ENCODE results near the gene CACNA1F. TPM values are rescaled to one million over a fixed set of nuclear protein-coding genes. Genes with fewer than 3 reads are reported as not detected.

CACNA1F gene
- total RNA-seq, 1 experiment from 2014 or later, result not detected

GRCh38 chrX:49208399-49208798 lies 24.7 kb downstream of the CACNA1F start:
- DNase-seq (ENCODE audit: low read depth, low spot score), result no peak
- in situ Hi-C loops (cut with HindIII; ENCODE audit: low pct_unique_long_range_greater_than_20kb, low sequenced_read_pairs) (no loop called here), intact Hi-C loops (cut with micrococcal nuclease; ENCODE audit: unreplicated experiment) (no loop called here)
- Histone ChIP-seq H3K36me3 (ENCODE audit: control insufficient read depth, insufficient read depth, low read length) (no peaks in the 10 kb centered on the region), H3K27ac (ENCODE audit: low read length) (no peak overlapping the region), H3K9me3 (ENCODE audit: control insufficient read depth, insufficient read depth, low read depth, low read length) (no peaks in the 10 kb centered on the region), H3K4me1 (ENCODE audit: control insufficient read depth, insufficient read depth, low read length) (no peaks in the 10 kb centered on the region), H3K27me3 (ENCODE audit: control insufficient read depth, insufficient read depth, low read length) (no peaks in the 10 kb centered on the region), H3K4me3 (ENCODE audit: low read depth in 2 of 2, low read length in 2 of 2) (no peak overlapping the region)
- TF ChIP-seq POLR2AphosphoS5 (IDR thresholded peaks at IDR 0.05; ENCODE audit: low read depth, low read length) (no peak), SIN3A (IDR thresholded peaks at IDR 0.05; ENCODE audit: borderline replicate concordance, insufficient read depth, low read depth, low read length) (no peak), TCF7L2 (IDR thresholded peaks at IDR 0.05; ENCODE audit: low read depth, low read length) (no peak)
- CTCF ChIA-PET, result no interaction called here
- ATAC-seq, result no peak
- BruUV-seq (replicated peaks), result no TSS peak
- POLR2A ChIA-PET, result no interaction called here

- TF ChIP-seq TCF7L2 (IDR thresholded peaks at IDR 0.05; ENCODE audit: low read depth, low read length) (no peak), REST (IDR thresholded peaks at IDR 0.05; ENCODE audit: insufficient read depth in 1 of 2, low read depth in 2 of 2, low read length in 1 of 2) (no peak), POLR2AphosphoS5 (IDR thresholded peaks at IDR 0.05; ENCODE audit: low read depth, low read length) (no peak)
- no peaks in the 10 kb centered on the region for H3K4me1 ChIP-seq (ENCODE audit: control insufficient read depth, insufficient read depth, low read length)
Measured at GRCh38 chrX:49206543-49206942, 26.6 kb downstream of the CACNA1F start.

GRCh38 chrX:49205443-49205842 lies 27.7 kb downstream of the CACNA1F start:
- Histone ChIP-seq H3K4me1 (ENCODE audit: control insufficient read depth, insufficient read depth, low read length) (no peaks in the 10 kb centered on the region), H3K4me3 (ENCODE audit: low read depth in 2 of 2, low read length in 2 of 2) (no peak overlapping the region), H3K27ac (ENCODE audit: low read length) (no peak overlapping the region), H3K9me3 (ENCODE audit: control insufficient read depth, insufficient read depth, low read depth, low read length) (no peaks in the 10 kb centered on the region), H3K27me3 (ENCODE audit: control insufficient read depth, insufficient read depth, low read length) (no peaks in the 10 kb centered on the region), H3K36me3 (ENCODE audit: control insufficient read depth, insufficient read depth, low read length) (no peaks in the 10 kb centered on the region)
- intact Hi-C loops (cut with micrococcal nuclease; ENCODE audit: unreplicated experiment) (no loop called here), in situ Hi-C loops (cut with HindIII; ENCODE audit: low pct_unique_long_range_greater_than_20kb, low sequenced_read_pairs) (no loop called here)
- POLR2A ChIA-PET, result no interaction called here
- ATAC-seq (no peak), DNase-seq (ENCODE audit: low read depth, low spot score) (no peak)
- CTCF ChIA-PET, result no interaction called here
- no TSS peak for BruUV-seq (replicated peaks)
- TF ChIP-seq TCF7L2 (IDR thresholded peaks at IDR 0.05; ENCODE audit: low read depth, low read length) (no peak), REST (IDR thresholded peaks at IDR 0.05; ENCODE audit: insufficient read depth in 1 of 2, low read depth in 2 of 2, low read length in 1 of 2) (no peak), POLR2AphosphoS5 (IDR thresholded peaks at IDR 0.05; ENCODE audit: low read depth, low read length) (no peak), SIN3A (IDR thresholded peaks at IDR 0.05; ENCODE audit: borderline replicate concordance, insufficient read depth, low read depth, low read length) (no peak)
- TF ChIP-seq, protein P1, sequence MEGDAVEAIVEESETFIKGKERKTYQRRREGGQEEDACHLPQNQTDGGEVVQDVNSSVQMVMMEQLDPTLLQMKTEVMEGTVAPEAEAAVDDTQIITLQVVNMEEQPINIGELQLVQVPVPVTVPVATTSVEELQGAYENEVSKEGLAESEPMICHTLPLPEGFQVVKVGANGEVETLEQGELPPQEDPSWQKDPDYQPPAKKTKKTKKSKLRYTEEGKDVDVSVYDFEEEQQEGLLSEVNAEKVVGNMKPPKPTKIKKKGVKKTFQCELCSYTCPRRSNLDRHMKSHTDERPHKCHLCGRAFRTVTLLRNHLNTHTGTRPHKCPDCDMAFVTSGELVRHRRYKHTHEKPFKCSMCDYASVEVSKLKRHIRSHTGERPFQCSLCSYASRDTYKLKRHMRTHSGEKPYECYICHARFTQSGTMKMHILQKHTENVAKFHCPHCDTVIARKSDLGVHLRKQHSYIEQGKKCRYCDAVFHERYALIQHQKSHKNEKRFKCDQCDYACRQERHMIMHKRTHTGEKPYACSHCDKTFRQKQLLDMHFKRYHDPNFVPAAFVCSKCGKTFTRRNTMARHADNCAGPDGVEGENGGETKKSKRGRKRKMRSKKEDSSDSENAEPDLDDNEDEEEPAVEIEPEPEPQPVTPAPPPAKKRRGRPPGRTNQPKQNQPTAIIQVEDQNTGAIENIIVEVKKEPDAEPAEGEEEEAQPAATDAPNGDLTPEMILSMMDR (IDR thresholded peaks at IDR 0.05), result no peak

More at GRCh38 chrX:49206543-49206942, 26.6 kb downstream of the CACNA1F start:
- ChIA-PET POLR2A (interaction anchor here (0.7 kb wide), 1 partner anchor 420 kb away, joined by 3 read pairs; no protein-coding TSS in a partner anchor), CTCF (no interaction called here)
- no TSS peak for BruUV-seq (replicated peaks)
- H3K36me3 ChIP-seq (ENCODE audit: control insufficient read depth, insufficient read depth, low read length), result no peaks in the 10 kb centered on the region
- no peak for ATAC-seq
- H3K27me3 ChIP-seq (ENCODE audit: control insufficient read depth, insufficient read depth, low read length), result no peaks in the 10 kb centered on the region
- H3K27ac ChIP-seq (ENCODE audit: low read length), result no peak overlapping the region
- no peaks in the 10 kb centered on the region for H3K9me3 ChIP-seq (ENCODE audit: control insufficient read depth, insufficient read depth, low read depth, low read length)
- DNase-seq (ENCODE audit: low read depth, low spot score), result no peak
- in situ Hi-C loops (cut with HindIII; ENCODE audit: low pct_unique_long_range_greater_than_20kb, low sequenced_read_pairs) (no loop called here), intact Hi-C loops (cut with micrococcal nuclease; ENCODE audit: unreplicated experiment) (no loop called here)
- H3K4me3 ChIP-seq (ENCODE audit: low read depth in 2 of 2, low read length in 2 of 2), result no peak overlapping the region
